ENCODE data around the gene SORCS2.

- TF ChIP-seq CTCF (IDR thresholded peaks at IDR 0.05) (no peak), POLR2A (IDR thresholded peaks at IDR 0.05) (no peak)
Observed at GRCh38 chr4:7434766-7435150, 242.4 kb downstream of the SORCS2 start, which contains the start of gene PSAPL1.

Measured in right lobe of liver (tissue), 4 donors.